Endothelial cell of umbilical vein (primary cell): ENCODE results near the gene ST8SIA6. TPM values are rescaled to one million over a fixed set of nuclear protein-coding genes. Genes with fewer than 3 reads are reported as not detected.

Experiments
- BruUV-seq: library from RNA; stranded (reverse); fragments of 400-500 nt; replicated peaks from 2 replicates; lab custom pipeline; 2021; lab: Mats Ljungman, UMichigan
- CTCF ChIA-PET: fragments of 300-600, 350-600 bp; sonication (Branson Sonifier 250); formaldehyde crosslinking; loops from one replicate; lab custom pipeline; 2021; ENCODE audit warnings: antibody characterized with exemption, inconsistent platforms; lab: Charles Lee
- POLR2A ChIA-PET: fragments of 300-600, 350-600 bp; sonication (Branson Sonifier 250); formaldehyde crosslinking; loops from one replicate; lab custom pipeline; 2021; ENCODE audit warnings: antibody characterized with exemption, inconsistent platforms; lab: Charles Lee
- DNase-seq: peaks from one replicate; pipeline ENCODE4 v3.0.0-alpha.2; 2011; ENCODE audit warnings: low read depth, low spot score
- FAIRE-seq: peaks from 2 replicates; lab custom pipeline; 2011; peaks lifted over from hg19 to GRCh38; lab: Jason Lieb, UNC
- H2AFZ ChIP-seq: 2 replicates; pipeline ENCODE4 v1.6.0; 2012; ENCODE audit warnings: low read depth, low read length, control low read depth, inconsistent platforms
- H3K27ac ChIP-seq: 2 replicates; pipeline ENCODE4 v1.5.1; 2011; ENCODE audit warnings: low read depth, mild to moderate bottlenecking, control low read depth, low read length, moderate library complexity; ENCODE audit not compliant: insufficient read depth
- H3K27me3 ChIP-seq, 2 experiments: 2 replicates each; pipeline versions ENCODE4 v1.6.0 to v1.6.1; 2011; ENCODE audit warnings: low read length in 2 of 2, mixed read lengths in 1 of 2; ENCODE audit not compliant: control insufficient read depth in 2 of 2, insufficient read depth in 2 of 2
- H3K36me3 ChIP-seq, 2 experiments: 2 replicates in 1 of 2; 3 replicates in 1 of 2; pipeline ENCODE4 v1.5.1; 2011; ENCODE audit warnings: low read length in 2 of 2, mild to moderate bottlenecking in 1 of 2, moderate library complexity in 1 of 2; ENCODE audit not compliant: control insufficient read depth in 2 of 2, insufficient read depth in 2 of 2; ENCODE audit errors: extremely low read depth in 1 of 2
- H3K4me1 ChIP-seq: 3 replicates; pipeline ENCODE4 v1.5.1; 2011; ENCODE audit warnings: mild to moderate bottlenecking, low read length; ENCODE audit not compliant: control insufficient read depth, insufficient read depth; ENCODE audit errors: extremely low read depth
- H3K4me2 ChIP-seq: 2 replicates; pipeline ENCODE4 v1.6.1; 2011; ENCODE audit warnings: low read length, control low read depth, mixed read lengths; ENCODE audit not compliant: insufficient read depth
- H3K4me3 ChIP-seq, 3 experiments: fragments of 200-600 bp in 1 of 3; sonication (generic), shearing (Covaris generic) in 1 of 3; replicated peaks in 1 of 3; 2 replicates each; pipeline ENCODE4 v1.5.1; 2011 to 2016; ENCODE audit warnings: control low read depth in 3 of 3, low read length in 3 of 3, mild to moderate bottlenecking in 2 of 3, inconsistent platforms in 1 of 3, low read depth in 1 of 3, moderate library complexity in 1 of 3; ENCODE audit not compliant: insufficient read depth in 1 of 3
- H3K79me2 ChIP-seq: 2 replicates; pipeline ENCODE4 v1.6.0; 2012; ENCODE audit warnings: low read length, inconsistent platforms; ENCODE audit not compliant: control insufficient read depth, insufficient read depth
- H3K9ac ChIP-seq: replicated peaks from 2 replicates; pipeline ENCODE3; 2011; ENCODE audit warnings: low read length, control low read depth; ENCODE audit not compliant: insufficient read depth; ENCODE audit errors: extremely low read depth
- H3K9me1 ChIP-seq: replicated peaks from 3 replicates; pipeline ENCODE4 v1.6.0; 2011; ENCODE audit warnings: mild to moderate bottlenecking, low read length; ENCODE audit not compliant: control insufficient read depth, insufficient read depth; ENCODE audit errors: extremely low read depth
- H3K9me3 ChIP-seq: replicated peaks from 2 replicates; pipeline ENCODE4 v1.5.1; 2012; ENCODE audit warnings: low read length, inconsistent platforms; ENCODE audit not compliant: control insufficient read depth, insufficient read depth
- H4K20me1 ChIP-seq: replicated peaks from 2 replicates; pipeline ENCODE3; 2011; ENCODE audit warnings: mild to moderate bottlenecking, low read length; ENCODE audit not compliant: control insufficient read depth, insufficient read depth; ENCODE audit errors: extremely low read depth
- CTCF ChIP-seq, 2 donors: IDR thresholded peaks; 1 replicate in 1 of 2; 2 replicates in 1 of 2; pipeline ENCODE4 v1.5.1; 2011; ENCODE audit warnings: low read length in 2 of 2, mild to moderate bottlenecking in 2 of 2, moderate library complexity in 2 of 2, control low read depth in 1 of 2, inconsistent platforms in 1 of 2, low read depth in 1 of 2; ENCODE audit not compliant: insufficient read depth in 1 of 2; ENCODE audit errors: extremely low read depth in 1 of 2
- EZH2 ChIP-seq: IDR thresholded peaks from 2 replicates; pipeline ENCODE4 v1.6.1; 2012; ENCODE audit warnings: borderline replicate concordance, low read depth, mild to moderate bottlenecking, moderate library complexity, low read length, inconsistent platforms; ENCODE audit not compliant: severe bottlenecking
- FOS ChIP-seq: IDR thresholded peaks from 2 replicates; pipeline ENCODE4 v1.6.1; 2011; ENCODE audit warnings: mild to moderate bottlenecking, low read length, moderate library complexity, borderline replicate concordance; ENCODE audit not compliant: insufficient read depth
- GATA2 ChIP-seq: IDR thresholded peaks from 2 replicates; pipeline ENCODE4 v1.7.0; 2011; ENCODE audit warnings: low read depth, mild to moderate bottlenecking, moderate library complexity, mixed read lengths, low read length; ENCODE audit not compliant: insufficient read length, insufficient read depth
- JUN ChIP-seq: IDR thresholded peaks from 2 replicates; pipeline ENCODE4 v1.6.1; 2011; ENCODE audit warnings: borderline replicate concordance, low read depth; ENCODE audit not compliant: insufficient read length, insufficient read depth
- MAX ChIP-seq: IDR thresholded peaks from 2 replicates; pipeline ENCODE4 v1.6.1; 2011; ENCODE audit not compliant: insufficient read depth, insufficient read length
- MYC ChIP-seq: IDR thresholded peaks from one replicate; pipeline ENCODE4 v1.6.1; 2011; ENCODE audit warnings: mild to moderate bottlenecking, low read depth, low read length
- POLR2A ChIP-seq: IDR thresholded peaks from 2 replicates; pipeline ENCODE4 v1.6.1; 2012; ENCODE audit warnings: low read depth, mild to moderate bottlenecking, control low read depth, low read length
- POLR2AphosphoS5 ChIP-seq: IDR thresholded peaks from 2 replicates; pipeline ENCODE4 v1.6.1; 2012; ENCODE audit warnings: low read depth, mild to moderate bottlenecking, control low read depth, low read length, moderate library complexity; ENCODE audit not compliant: insufficient read depth
- dilution Hi-C: fragments of 300-500 bp; cut with MboI; formaldehyde crosslinking; loops from one replicate; pipeline ENCODE4 v1.15.0; 2019; ENCODE audit warnings: low sequenced_read_pairs; ENCODE audit not compliant: extremely low pct_ligation_motif_present
- intact Hi-C: fragments of 100-400 bp; cut with micrococcal nuclease; formaldehyde crosslinking; loops from one replicate; pipeline ENCODE4 v1.10.0; 2022
- polyA plus RNA-seq, 4 experiments: library from polyadenylated mRNA; depleted of rRNA in 3 of 4; stranded (reverse) in 3 of 4; unstranded in 1 of 4; fragments of >200 nt; gene quantifications; 2 replicates each; pipeline versions ENCODE4 v1.2.1 to v1.2.3, GENCODE V29; 2011 to 2012; ENCODE audit warnings: missing spikeins in 1 of 4
- total RNA-seq: library from RNA; stranded (reverse); gene quantifications from 2 replicates; pipeline ENCODE4 v1.2.3, GENCODE V29; 2021

The ST8SIA6 gene
- total and polyA plus RNA-seq, 2 donors (not counting 3 experiments of a cell fraction or from before 2014, with no cell fraction given) = 0.40 to 0.51 TPM

DNA sequence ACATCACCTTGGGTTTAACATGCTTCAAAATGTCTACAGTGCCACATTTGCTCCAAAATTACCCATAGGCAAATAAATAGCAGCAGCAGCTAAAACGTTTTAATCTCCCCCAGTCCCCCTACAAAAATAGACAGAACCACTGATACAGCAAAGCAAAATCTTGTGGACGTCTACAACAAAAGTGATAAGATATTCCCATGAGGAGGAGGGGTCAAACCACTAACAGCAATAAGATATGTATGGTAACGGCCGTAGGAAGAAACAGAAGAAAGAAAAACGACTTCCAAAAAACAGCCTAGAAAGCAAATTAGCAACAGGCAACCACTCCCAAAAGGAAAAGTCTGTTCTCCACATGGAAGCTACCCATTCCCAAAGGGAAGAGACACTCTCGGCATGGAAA, 34.5 kb upstream of the ST8SIA6 start:
- no peak overlapping the region for H3K27ac ChIP-seq
- no peak for DNase-seq
- no peak overlapping the region for H3K4me2 ChIP-seq
- intact Hi-C loops (no loop called here), dilution Hi-C loops (no loop called here)
- no peak for TF ChIP-seq MAX
- no peak for TF ChIP-seq POLR2A
- TF ChIP-seq GATA2 = no peak
- no peak for TF ChIP-seq EZH2
- TF ChIP-seq CTCF (IDR thresholded peaks at IDR 0.05; ENCODE audit: extremely low read depth in 1 of 2, insufficient read depth in 1 of 2, low read depth in 1 of 2, low read length in 2 of 2) = no peak
- no peak for TF ChIP-seq JUN
- no peak for TF ChIP-seq POLR2AphosphoS5
- TF ChIP-seq MYC = no peak
- TF ChIP-seq FOS = no peak
- no peaks in the 10 kb centered on the region for H3K9me1 ChIP-seq
- H3K79me2 ChIP-seq = no peaks in the 10 kb centered on the region
- no peaks in the 10 kb centered on the region for H3K9me3 ChIP-seq
- H4K20me1 ChIP-seq = no peaks in the 10 kb centered on the region
- FAIRE-seq = no peak
- CTCF ChIA-PET = no interaction called here
- H3K4me3 ChIP-seq = no peak overlapping the region
- BruUV-seq = no TSS peak
- H3K36me3 ChIP-seq = no peaks in the 10 kb centered on the region
- POLR2A ChIA-PET = no interaction called here
- no peaks in the 10 kb centered on the region for H3K27me3 ChIP-seq
- H3K4me1 ChIP-seq = no peaks in the 10 kb centered on the region
- H2AFZ ChIP-seq = no peak overlapping the region
- no peak overlapping the region for H3K9ac ChIP-seq
